Measurements from ENCODE around the gene ARMC5.
"Not testable (repeated sequence)": the region's sequence is repeated elsewhere in the genome, so short reads cannot be mapped to it uniquely, and the experiment has no call there.

Gene ARMC5

DNA sequence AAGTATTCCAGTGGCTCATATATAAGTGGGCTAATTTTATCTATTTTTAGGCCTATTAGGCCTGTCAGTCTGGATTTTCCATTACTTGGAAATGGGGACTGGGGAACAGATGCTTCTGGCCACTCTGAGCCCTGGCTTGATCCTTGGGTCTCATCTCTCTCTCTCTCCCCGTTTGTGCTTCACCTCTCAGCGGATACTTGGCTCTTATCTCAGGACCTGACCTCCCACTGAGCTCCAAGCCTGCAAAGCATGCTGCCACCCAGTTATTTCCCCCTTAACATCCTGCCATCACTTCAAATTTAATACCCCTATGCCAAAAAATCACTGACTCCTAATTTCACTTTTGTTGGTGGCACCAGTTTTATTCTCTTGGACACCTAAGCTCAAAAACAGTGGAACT is 20.9 kb upstream of the ARMC5 start:
- Histone ChIP-seq H3K4me1 (ENCODE audit: low read length) (0 out of 2 replicates have a peak, but pooled peaks cover 5% of the 10 kb centered on the region), H3K79me2 (ENCODE audit: low read length) (no peaks in the 10 kb centered on the region), H3K4me2 (ENCODE audit: low read depth, low read length) (no peak overlapping the region), H3K9me2 (replicated peaks; ENCODE audit: insufficient read depth, low read length) (no peaks in the 10 kb centered on the region), H3F3A (ENCODE audit: insufficient read depth, low read length) (no peaks in the 10 kb centered on the region), H3K9me3 (replicated peaks; ENCODE audit: insufficient read depth, low read length) (no peaks in the 10 kb centered on the region), H4K20me1 (ENCODE audit: insufficient read depth, low read length) (no peaks in the 10 kb centered on the region), H3K27me3 (replicated peaks; ENCODE audit: insufficient read depth, low read length) (no peaks in the 10 kb centered on the region), H3K4me3 (ENCODE audit: low read length) (no peak overlapping the region), H3K27ac (ENCODE audit: low read length) (no peak overlapping the region), H3K36me3 (replicated peaks; ENCODE audit: insufficient read depth, low read length) (no peaks in the 10 kb centered on the region), H2AFZ (ENCODE audit: low read length) (no peak overlapping the region), H3K9ac (ENCODE audit: low read length) (no peak overlapping the region)
- no peak for TF ChIP-seq EZH2phosphoT487 (IDR thresholded peaks at IDR 0.05; ENCODE audit: low read length)
- no peak for DNase-seq

DNA sequence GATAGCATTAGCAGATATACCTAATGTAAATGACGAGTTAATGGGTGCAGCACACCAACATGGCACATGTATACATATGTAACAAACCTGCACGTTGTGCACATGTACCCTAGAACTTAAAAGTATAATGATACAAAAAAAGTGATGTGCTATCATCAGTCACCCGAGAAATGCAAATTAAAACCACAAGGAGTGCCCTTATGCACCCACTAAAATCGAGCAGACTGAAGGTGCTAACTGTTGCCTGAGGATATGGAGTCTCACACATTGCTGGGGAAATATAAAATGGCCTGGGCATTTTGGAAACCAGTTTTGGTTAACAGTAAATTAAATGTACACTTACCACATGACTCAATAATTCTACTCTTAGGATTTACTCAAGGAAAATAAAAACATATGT is 20.3 kb upstream of the ARMC5 start:
- not testable (repeated sequence) for H3K9me2 ChIP-seq (replicated peaks; ENCODE audit: insufficient read depth, low read length); H3K4me2 ChIP-seq (ENCODE audit: low read depth, low read length); H4K20me1 ChIP-seq (ENCODE audit: insufficient read depth, low read length); H3K4me1 ChIP-seq (ENCODE audit: low read length); H3K4me3 ChIP-seq (ENCODE audit: low read length); DNase-seq; H3K27me3 ChIP-seq (replicated peaks; ENCODE audit: insufficient read depth, low read length); H3F3A ChIP-seq (ENCODE audit: insufficient read depth, low read length); H3K36me3 ChIP-seq (replicated peaks; ENCODE audit: insufficient read depth, low read length); H3K9me3 ChIP-seq (replicated peaks; ENCODE audit: insufficient read depth, low read length); H2AFZ ChIP-seq (ENCODE audit: low read length); H3K27ac ChIP-seq (ENCODE audit: low read length); H3K9ac ChIP-seq (ENCODE audit: low read length); H3K79me2 ChIP-seq (ENCODE audit: low read length)

DNA sequence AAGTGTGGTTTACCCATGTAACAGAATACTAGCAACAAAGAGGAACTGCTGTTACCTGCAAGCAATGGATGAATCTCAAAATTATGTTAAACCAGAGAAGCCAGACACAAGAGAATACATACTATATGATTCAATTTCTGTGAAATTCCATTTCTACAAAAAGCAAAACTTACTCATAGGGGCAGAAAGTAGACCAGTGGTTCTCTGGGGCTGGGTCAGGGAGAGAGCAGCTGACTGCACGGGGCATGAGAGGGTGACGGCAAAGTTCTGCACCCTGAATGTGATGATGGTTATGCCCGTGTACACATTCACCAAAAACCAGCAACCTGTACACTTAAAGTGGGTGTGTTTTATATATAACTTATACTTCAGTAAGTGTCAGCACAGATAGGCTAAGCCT is 19.8 kb upstream of the ARMC5 start:
- Histone ChIP-seq H2AFZ (ENCODE audit: low read length) (no peak overlapping the region), H3K4me2 (ENCODE audit: low read depth, low read length) (no peak overlapping the region)

DNA sequence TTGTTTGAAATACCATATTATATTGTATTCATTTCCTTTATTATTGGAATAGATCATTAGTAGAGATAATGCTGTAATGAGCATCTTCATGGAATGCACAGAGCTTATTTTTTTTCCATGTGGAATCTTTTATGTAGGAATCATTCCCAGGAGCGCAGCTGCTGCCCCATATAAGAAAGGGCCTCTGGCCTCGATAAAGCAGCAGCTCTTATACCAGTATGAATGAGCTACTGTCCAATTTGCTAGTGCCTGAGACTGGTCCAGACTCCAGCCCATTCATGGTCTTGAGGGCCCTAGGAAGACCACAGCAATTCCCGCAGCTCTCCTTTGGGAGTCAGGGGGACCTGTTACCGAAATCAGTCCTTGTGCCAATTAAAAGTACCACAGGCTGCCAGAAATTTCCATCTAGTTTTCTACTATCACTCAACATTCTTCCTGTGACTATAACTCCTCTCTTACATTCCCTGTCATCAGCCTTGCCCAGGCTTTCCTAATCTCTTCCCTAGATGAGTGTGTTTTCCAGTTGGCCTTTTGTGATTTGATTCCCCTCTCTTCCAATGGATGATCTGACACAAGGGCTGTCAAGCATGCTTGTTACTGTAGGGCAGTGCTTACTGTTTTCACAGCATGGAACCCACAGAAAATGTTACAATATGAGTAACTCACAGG is 18.7 kb upstream of the ARMC5 start:
- peaks cover 6% of the 10 kb centered on the region; the same call in 1 of the 2 replicates for H3K27me3 ChIP-seq (replicated peaks; ENCODE audit: insufficient read depth, low read length)
- no peaks in the 10 kb centered on the region for H3K9me3 ChIP-seq (replicated peaks; ENCODE audit: insufficient read depth, low read length)
- H3K27ac ChIP-seq (ENCODE audit: low read length) = no peak overlapping the region
- H3K36me3 ChIP-seq (replicated peaks; ENCODE audit: insufficient read depth, low read length) = no peaks in the 10 kb centered on the region
- no peak overlapping the region for H3K4me3 ChIP-seq (ENCODE audit: low read length)
- H3K4me2 ChIP-seq (ENCODE audit: low read depth, low read length) = no peak overlapping the region
- H3F3A ChIP-seq (ENCODE audit: insufficient read depth, low read length) = no peaks in the 10 kb centered on the region
- no peaks in the 10 kb centered on the region for H4K20me1 ChIP-seq (ENCODE audit: insufficient read depth, low read length)
- H3K79me2 ChIP-seq (ENCODE audit: low read length) = no peaks in the 10 kb centered on the region
- H3K9ac ChIP-seq (ENCODE audit: low read length) = no peak overlapping the region
- no peak overlapping the region for H2AFZ ChIP-seq (ENCODE audit: low read length)
- TF ChIP-seq EZH2 (optimal IDR thresholded peaks at IDR 0.05; ENCODE audit: low read depth, low read length) = no peak
- TF ChIP-seq, protein P1, sequence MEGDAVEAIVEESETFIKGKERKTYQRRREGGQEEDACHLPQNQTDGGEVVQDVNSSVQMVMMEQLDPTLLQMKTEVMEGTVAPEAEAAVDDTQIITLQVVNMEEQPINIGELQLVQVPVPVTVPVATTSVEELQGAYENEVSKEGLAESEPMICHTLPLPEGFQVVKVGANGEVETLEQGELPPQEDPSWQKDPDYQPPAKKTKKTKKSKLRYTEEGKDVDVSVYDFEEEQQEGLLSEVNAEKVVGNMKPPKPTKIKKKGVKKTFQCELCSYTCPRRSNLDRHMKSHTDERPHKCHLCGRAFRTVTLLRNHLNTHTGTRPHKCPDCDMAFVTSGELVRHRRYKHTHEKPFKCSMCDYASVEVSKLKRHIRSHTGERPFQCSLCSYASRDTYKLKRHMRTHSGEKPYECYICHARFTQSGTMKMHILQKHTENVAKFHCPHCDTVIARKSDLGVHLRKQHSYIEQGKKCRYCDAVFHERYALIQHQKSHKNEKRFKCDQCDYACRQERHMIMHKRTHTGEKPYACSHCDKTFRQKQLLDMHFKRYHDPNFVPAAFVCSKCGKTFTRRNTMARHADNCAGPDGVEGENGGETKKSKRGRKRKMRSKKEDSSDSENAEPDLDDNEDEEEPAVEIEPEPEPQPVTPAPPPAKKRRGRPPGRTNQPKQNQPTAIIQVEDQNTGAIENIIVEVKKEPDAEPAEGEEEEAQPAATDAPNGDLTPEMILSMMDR (IDR thresholded peaks at IDR 0.05; ENCODE audit: low read length) = no peak
- no peak for TF ChIP-seq EZH2phosphoT487 (IDR thresholded peaks at IDR 0.05; ENCODE audit: low read length)
- DNase-seq = no peak
- H3K9me2 ChIP-seq (replicated peaks; ENCODE audit: insufficient read depth, low read length) = no peaks in the 10 kb centered on the region
- 0 out of 2 replicates have a peak, but pooled peaks cover 5% of the 10 kb centered on the region for H3K4me1 ChIP-seq (ENCODE audit: low read length)

More for the DNA sequence above, 19.8 kb upstream of the ARMC5 start:
- no peaks in the 10 kb centered on the region for H3K9me3 ChIP-seq (replicated peaks; ENCODE audit: insufficient read depth, low read length)
- no peaks in the 10 kb centered on the region for H3K9me2 ChIP-seq (replicated peaks; ENCODE audit: insufficient read depth, low read length)
- no peak overlapping the region for H3K27ac ChIP-seq (ENCODE audit: low read length)
- H3K9ac ChIP-seq (ENCODE audit: low read length) = no peak overlapping the region
- no peak for DNase-seq
- no peak overlapping the region for H3K4me3 ChIP-seq (ENCODE audit: low read length)
- H3F3A ChIP-seq (ENCODE audit: insufficient read depth, low read length) = no peaks in the 10 kb centered on the region
- no peaks in the 10 kb centered on the region for H3K36me3 ChIP-seq (replicated peaks; ENCODE audit: insufficient read depth, low read length)
- no peaks in the 10 kb centered on the region for H3K79me2 ChIP-seq (ENCODE audit: low read length)
- TF ChIP-seq, protein P1 (IDR thresholded peaks at IDR 0.05; ENCODE audit: low read length) = no peak
- TF ChIP-seq EZH2 (optimal IDR thresholded peaks at IDR 0.05; ENCODE audit: low read depth, low read length) (no peak), EZH2phosphoT487 (IDR thresholded peaks at IDR 0.05; ENCODE audit: low read length) (no peak)
- H3K4me1 ChIP-seq (ENCODE audit: low read length) = 0 out of 2 replicates have a peak, but pooled peaks cover 5% of the 10 kb centered on the region
- no peaks in the 10 kb centered on the region for H3K27me3 ChIP-seq (replicated peaks; ENCODE audit: insufficient read depth, low read length)
- H4K20me1 ChIP-seq (ENCODE audit: insufficient read depth, low read length) = no peaks in the 10 kb centered on the region
